GM04504 (cell line): Measurements from ENCODE around the gene DYSF.

Experiments
- DNase-seq: peaks from one replicate; pipeline ENCODE4 v3.0.0-alpha.2; 2012; ENCODE audit warnings: low read depth

The DYSF gene

DNA sequence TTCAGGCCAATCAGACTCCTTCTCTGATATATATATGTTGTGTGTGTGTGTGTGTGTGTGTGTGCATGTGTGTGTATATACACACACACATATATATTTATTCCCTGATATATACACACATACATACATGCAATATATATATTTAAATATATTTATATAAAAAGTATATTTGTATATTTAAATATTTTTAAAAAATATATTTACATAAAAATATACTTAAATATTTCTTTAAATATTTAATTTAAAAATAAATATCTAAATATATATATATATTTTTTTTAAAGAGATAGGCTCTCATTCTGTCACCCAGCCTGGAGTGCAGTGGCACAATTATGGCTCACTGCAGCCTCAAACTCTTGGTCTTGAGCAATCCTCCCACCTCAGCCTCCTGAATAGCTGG, 281.3 kb downstream of the DYSF start:
- DNase-seq = no peak

DNA sequence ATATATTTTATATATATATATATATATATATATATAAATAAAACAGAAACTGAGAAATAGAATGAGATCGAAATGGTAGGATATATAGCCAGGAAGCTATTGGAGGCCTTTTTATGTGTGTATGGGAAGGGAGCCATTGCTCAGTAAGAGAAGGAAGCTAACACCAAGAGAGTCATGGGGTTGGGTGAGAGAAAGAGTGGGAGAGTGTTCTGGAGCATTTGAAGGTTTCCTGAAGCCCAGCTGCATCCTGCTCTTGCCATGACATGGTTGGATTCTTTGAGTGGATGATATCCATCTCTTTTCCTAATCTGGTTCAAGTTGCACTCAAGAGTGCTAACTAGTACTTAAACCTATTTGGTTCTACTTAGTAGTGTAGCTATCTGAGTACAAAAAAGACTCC, 282.3 kb downstream of the DYSF start:
- DNase-seq = no peak
